Activated T-cell treated with anti-CD3 and anti-CD28 coated beads, Interleukin-2, amount 50 U/mL, for 4 hours (primary cell): ENCODE data around the gene FXYD1. TPM values are rescaled to one million over a fixed set of nuclear protein-coding genes. Genes with fewer than 3 reads are reported as not detected.

Experiments used
- ATAC-seq, 2 donors: fragments of 200-7000 bp; cut with Tn5 transposase; one replicate each; pipeline ENCODE4 v1.10.0; 2021
- DNase-seq: peaks from one replicate; pipeline ENCODE4 v3.0.0-alpha.2; 2020
- H3K27me3 Mint-ChIP-seq: one replicate; pipeline ENCODE4 v1.8.0; 2021; ENCODE audit warnings: low read depth, mixed read lengths
- H3K36me3 Mint-ChIP-seq: one replicate; pipeline ENCODE4 v1.8.0; 2022; ENCODE audit warnings: mixed read lengths; ENCODE audit not compliant: insufficient read depth
- H3K4me1 Mint-ChIP-seq: one replicate; pipeline ENCODE4 v1.8.0; 2021; ENCODE audit warnings: low read depth, mixed read lengths
- H3K4me3 Mint-ChIP-seq: one replicate; pipeline ENCODE4 v1.8.0; 2021; ENCODE audit warnings: mild to moderate bottlenecking, moderate library complexity, mixed read lengths
- H3K9me3 Mint-ChIP-seq: one replicate; pipeline ENCODE4 v1.8.0; 2021; ENCODE audit warnings: mixed read lengths
- total RNA-seq, 3 donors: library from RNA; stranded (reverse); gene quantifications; one replicate each; pipeline ENCODE4 v1.2.1, GENCODE V29; 2021

FXYD1 gene
- total RNA-seq, 3 donors from 2014 or later = 0.95 to 1.6 (median 1.4) TPM

DNA sequence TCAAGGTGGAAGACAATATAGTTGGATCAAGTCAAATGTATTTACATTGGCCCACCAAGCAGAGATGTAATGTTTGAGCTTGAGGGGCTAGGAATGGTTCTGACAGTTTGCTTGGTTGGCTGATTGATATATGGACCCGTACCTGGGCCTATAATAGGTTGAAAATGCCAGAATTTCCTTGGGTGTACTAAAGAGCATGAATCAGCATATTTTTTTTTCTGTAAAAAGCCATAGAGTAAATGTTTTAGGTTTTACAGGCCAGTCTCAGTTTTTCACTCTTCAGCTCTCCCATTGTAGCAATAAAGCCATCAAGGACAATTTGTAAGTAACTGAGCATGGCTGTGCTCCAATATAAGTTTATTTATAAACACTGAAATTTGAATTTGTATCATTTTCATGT lies 42.8 kb downstream of the FXYD1 start:
- Mint-ChIP-seq H3K9me3 (peaks cover 8% of the 10 kb centered on the region), H3K36me3 (no peaks in the 10 kb centered on the region), H3K27me3 (no peaks in the 10 kb centered on the region), H3K4me1 (peaks cover 39% of the 10 kb centered on the region), H3K4me3 (no peak overlapping the region)
- DNase-seq (no peak), ATAC-seq (no peak)

DNA sequence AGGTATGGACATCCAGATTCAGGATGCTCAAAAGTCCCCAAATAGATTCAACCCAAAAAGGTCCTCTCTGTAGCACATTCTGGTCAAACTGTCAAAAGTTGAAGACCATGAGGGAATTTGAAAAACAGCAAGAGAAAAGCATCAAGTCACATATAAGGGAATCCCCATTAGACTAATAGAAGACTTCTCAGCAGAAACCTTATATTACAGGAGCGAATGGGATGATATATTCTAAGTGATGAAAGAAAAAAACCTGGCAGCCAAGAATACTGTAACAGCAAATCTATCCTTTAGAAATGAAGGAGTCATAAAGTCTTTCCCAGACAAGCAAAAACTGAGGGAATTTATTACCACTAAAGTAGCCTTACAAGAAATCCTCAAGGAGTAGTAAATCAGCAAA lies 45.6 kb downstream of the FXYD1 start:
- H3K4me3 Mint-ChIP-seq = no peak overlapping the region
- DNase-seq (no peak), ATAC-seq (no peak)
- H3K4me1 Mint-ChIP-seq = peaks cover 24% of the 10 kb centered on the region
- no peaks in the 10 kb centered on the region for H3K27me3 Mint-ChIP-seq
- H3K36me3 Mint-ChIP-seq = no peaks in the 10 kb centered on the region
- peaks cover 12% of the 10 kb centered on the region for H3K9me3 Mint-ChIP-seq

DNA sequence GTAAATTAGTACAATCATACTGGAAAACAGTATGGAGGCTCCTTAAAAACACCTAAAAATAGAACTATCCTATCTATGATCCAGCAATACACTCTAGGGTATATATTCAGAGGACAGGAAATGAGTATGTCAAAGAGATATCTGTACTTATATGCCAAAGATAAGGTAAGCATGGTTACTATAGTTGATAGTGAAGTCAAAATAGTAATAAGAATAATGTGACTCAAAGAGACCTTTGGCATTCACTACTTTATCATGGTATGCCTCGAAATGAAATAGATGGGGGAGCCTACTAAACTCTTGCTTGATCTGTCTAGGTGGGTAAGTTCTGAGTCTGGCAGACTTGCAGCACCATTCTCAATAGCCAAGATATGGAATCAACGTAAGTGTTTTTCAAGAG lies 46.3 kb downstream of the FXYD1 start:
- ATAC-seq = peak in 1 of 2 donors; percentile 85
- H3K4me1 Mint-ChIP-seq = peaks cover 18% of the 10 kb centered on the region
- H3K27me3 Mint-ChIP-seq = no peaks in the 10 kb centered on the region
- no peak for DNase-seq
- no peaks in the 10 kb centered on the region for H3K36me3 Mint-ChIP-seq
- H3K4me3 Mint-ChIP-seq = no peak overlapping the region
- peaks cover 12% of the 10 kb centered on the region for H3K9me3 Mint-ChIP-seq

Other genes with a start within 250 kb of the FXYD1 start
- 1 to 10 TPM; 4.7 to 6.1 (median 4.8) TPM for gene ZNF30, start 211.9 kb upstream of the FXYD1 start, total RNA-seq
- 1 to 10 TPM; 2.4 to 2.6 (median 2.6) TPM for gene ZNF792, start 174.6 kb upstream of the FXYD1 start, total RNA-seq
- 100 to 1,000 TPM; 162 to 192 (median 170) TPM for gene GRAMD1A, start 138.5 kb upstream of the FXYD1 start, total RNA-seq
- gene SCN1B, start 108.4 kb upstream of the FXYD1 start, total RNA-seq = 1 to 10 TPM; 1.1 to 2.3 (median 1.2) TPM
- gene HPN, start 97.1 kb upstream of the FXYD1 start, total RNA-seq = under 1 TPM in 2 of 3 donors, not detected in 1; 0.26 to 0.38 TPM
- gene FXYD3, start 23.0 kb upstream of the FXYD1 start, total RNA-seq = under 1 TPM; 0.23 to 0.63 (median 0.41) TPM
- gene LGI4, start 3.8 kb upstream of the FXYD1 start, total RNA-seq = under 1 TPM in 1 of 3 donors, not detected in 2; 0.14 TPM
- under 1 TPM in 1 of 3 donors, not detected in 2; 0.48 TPM for gene FXYD7, start 4.4 kb downstream of the FXYD1 start, total RNA-seq
- 100 to 1,000 TPM; 363 to 466 (median 421) TPM for gene FXYD5, start 15.9 kb downstream of the FXYD1 start, total RNA-seq
- not detected for gene FAM187B, start 89.9 kb downstream of the FXYD1 start, total RNA-seq
- 10 to 100 TPM; 14.0 to 18.7 (median 17.1) TPM for gene LSR, start 110.2 kb downstream of the FXYD1 start, total RNA-seq
- gene USF2, start 130.1 kb downstream of the FXYD1 start, total RNA-seq = 100 to 1,000 TPM; 130 to 145 (median 144) TPM
- under 1 TPM; 0.58 to 0.81 (median 0.60) TPM for gene HAMP, start 143.7 kb downstream of the FXYD1 start, total RNA-seq
- under 1 TPM in 1 of 3 donors, not detected in 2; 0.29 TPM for gene MAG, start 153.3 kb downstream of the FXYD1 start, total RNA-seq
- gene CD22, start 190.4 kb downstream of the FXYD1 start, total RNA-seq = 1 to 10 TPM; 1.3 to 5.2 (median 1.4) TPM
- gene FFAR1, start 209.1 kb downstream of the FXYD1 start, total RNA-seq = not detected
- under 1 TPM; 0.30 to 0.91 (median 0.61) TPM for gene FFAR3, start 219.6 kb downstream of the FXYD1 start, total RNA-seq
- gene GPR42, start 232.2 kb downstream of the FXYD1 start, total RNA-seq = under 1 TPM in 2 of 3 donors, not detected in 1; 0.21 to 0.25 TPM